ENCODE data around the gene TRIM8.
"Not testable (repeated sequence)": the region's sequence is repeated elsewhere in the genome, so short reads cannot be mapped to it uniquely, and the experiment has no call there.

Gene TRIM8

DNA sequence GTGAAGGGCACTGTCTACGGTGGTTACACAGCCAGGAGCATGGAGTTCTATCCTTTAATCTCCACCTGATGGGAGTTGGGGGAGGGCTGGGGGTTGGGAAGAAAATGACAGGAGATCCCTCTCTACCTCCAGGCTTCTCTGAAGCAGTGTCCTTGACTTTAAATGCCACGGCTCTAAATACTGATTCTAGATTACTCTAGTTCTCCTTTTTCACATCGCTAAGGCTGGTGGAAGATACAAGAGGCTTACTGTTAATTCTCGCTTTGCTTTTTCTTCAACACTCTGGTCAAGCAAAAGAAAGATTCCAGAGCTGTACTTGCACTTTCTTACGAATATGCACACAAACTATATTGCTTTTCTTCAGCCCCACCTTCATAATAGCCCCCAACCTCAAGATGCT is 39.5 kb downstream of the TRIM8 start:
- Histone ChIP-seq H3K4me3 (ENCODE audit: low read depth, low read length) (no peak overlapping the region), H3K27ac (no peak overlapping the region), H3K27me3 (replicated peaks) (no peaks in the 10 kb centered on the region), H3K36me3 (replicated peaks) (peaks cover 6% of the 10 kb centered on the region)
- DNase-seq = no peak
- TF ChIP-seq, protein P1, sequence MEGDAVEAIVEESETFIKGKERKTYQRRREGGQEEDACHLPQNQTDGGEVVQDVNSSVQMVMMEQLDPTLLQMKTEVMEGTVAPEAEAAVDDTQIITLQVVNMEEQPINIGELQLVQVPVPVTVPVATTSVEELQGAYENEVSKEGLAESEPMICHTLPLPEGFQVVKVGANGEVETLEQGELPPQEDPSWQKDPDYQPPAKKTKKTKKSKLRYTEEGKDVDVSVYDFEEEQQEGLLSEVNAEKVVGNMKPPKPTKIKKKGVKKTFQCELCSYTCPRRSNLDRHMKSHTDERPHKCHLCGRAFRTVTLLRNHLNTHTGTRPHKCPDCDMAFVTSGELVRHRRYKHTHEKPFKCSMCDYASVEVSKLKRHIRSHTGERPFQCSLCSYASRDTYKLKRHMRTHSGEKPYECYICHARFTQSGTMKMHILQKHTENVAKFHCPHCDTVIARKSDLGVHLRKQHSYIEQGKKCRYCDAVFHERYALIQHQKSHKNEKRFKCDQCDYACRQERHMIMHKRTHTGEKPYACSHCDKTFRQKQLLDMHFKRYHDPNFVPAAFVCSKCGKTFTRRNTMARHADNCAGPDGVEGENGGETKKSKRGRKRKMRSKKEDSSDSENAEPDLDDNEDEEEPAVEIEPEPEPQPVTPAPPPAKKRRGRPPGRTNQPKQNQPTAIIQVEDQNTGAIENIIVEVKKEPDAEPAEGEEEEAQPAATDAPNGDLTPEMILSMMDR (IDR thresholded peaks at IDR 0.05; ENCODE audit: low read depth, low read length, missing control alignments) = no peak
- in situ Hi-C loops (cut with HindIII; ENCODE audit: low pct_ligation_motif_present, low sequenced_read_pairs) = no loop called here

DNA sequence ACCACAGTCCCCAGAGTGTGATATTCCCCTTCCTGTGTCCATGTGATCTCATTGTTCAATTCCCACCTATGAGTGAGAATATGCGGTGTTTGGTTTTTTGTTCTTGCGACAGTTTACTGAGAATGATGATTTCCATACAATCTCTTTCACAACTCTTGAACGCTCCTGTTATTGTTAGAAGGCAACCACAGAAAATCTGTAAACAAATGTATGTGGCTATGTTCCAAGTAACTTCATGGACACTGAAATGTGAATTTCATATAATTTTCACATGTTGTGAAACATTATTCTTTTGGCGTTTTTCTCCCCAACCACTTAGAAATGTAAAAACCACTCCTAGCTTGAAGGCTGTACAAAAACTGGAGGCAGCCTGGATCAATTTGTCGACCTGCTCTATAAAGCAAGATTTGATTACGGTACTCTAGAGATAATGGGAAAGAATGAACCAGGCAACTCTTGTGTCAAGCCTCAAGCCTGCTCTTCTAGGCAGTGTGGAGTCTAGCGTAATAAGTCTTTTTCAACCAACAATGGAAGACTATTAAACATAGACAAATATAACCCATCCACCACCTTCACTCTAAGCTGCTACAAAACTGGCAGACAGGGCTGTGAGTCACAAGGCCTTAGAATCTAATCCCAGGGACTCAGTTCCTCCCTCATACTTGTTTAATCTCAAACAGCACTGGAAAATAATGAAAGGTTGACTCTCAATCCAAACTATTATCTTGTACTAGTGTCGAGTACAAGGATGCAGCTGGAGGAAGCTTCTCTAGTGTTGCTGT is 47.2 kb downstream of the TRIM8 start:
- TF ChIP-seq, protein P1 (IDR thresholded peaks at IDR 0.05; ENCODE audit: low read depth, low read length, missing control alignments) = no peak

DNA sequence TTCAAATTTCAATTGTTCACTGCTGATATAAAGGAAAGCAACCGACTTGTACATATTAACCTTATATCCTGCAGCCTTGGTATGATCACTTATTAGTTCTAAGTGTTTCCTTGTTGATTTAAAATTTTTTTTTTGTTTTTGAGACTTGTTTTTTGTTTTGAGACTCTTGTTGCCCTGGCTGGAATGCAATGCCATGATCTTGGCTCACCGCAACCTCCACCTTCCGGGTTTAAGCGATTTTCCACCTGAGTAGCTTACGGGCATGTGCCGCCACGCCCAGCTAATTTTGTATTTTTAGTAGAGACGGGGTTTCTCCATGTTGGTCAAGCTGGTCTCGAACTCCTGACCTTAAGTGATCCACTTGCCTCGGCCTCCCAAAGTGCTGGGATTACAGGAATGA is 51.1 kb downstream of the TRIM8 start:
- DNase-seq; H3K27me3 ChIP-seq (replicated peaks); H3K4me3 ChIP-seq (ENCODE audit: low read depth, low read length); H3K27ac ChIP-seq; in situ Hi-C loops (cut with HindIII; ENCODE audit: low pct_ligation_motif_present, low sequenced_read_pairs): not testable (repeated sequence)
- peaks cover 20% of the 10 kb centered on the region for H3K36me3 ChIP-seq (replicated peaks)

More for the DNA sequence above, 47.2 kb downstream of the TRIM8 start:
- Histone ChIP-seq H3K36me3 (replicated peaks) (no peaks in the 10 kb centered on the region), H3K27ac (no peak overlapping the region), H3K4me3 (ENCODE audit: low read depth, low read length) (no peak overlapping the region), H3K27me3 (replicated peaks) (no peaks in the 10 kb centered on the region)
- in situ Hi-C loops (cut with HindIII; ENCODE audit: low pct_ligation_motif_present, low sequenced_read_pairs) = no loop called here
- no peak for DNase-seq

DNA sequence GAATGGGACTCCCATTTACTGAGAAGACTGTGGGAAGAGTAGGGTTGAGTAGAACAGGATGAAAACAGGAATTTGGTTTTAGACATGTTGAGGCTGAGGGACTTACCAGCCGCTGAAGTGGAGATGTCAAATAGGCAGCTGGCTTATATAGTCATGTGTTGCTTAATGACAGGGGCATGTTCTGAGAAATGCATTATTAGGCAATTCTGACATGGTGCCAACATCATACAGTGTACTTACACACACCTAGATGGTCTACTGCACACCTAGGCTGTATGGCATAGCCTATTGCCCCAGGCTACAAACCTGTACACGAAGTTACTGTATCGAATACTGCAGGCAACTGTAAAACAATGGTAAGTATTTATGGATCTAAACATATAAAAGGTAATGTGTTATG is 52.5 kb downstream of the TRIM8 start:
- H3K36me3 ChIP-seq (replicated peaks) = peaks cover 20% of the 10 kb centered on the region
- TF ChIP-seq, protein P1 (IDR thresholded peaks at IDR 0.05; ENCODE audit: low read depth, low read length, missing control alignments) = no peak
- no peak overlapping the region for H3K4me3 ChIP-seq (ENCODE audit: low read depth, low read length)
- no peaks in the 10 kb centered on the region for H3K27me3 ChIP-seq (replicated peaks)
- in situ Hi-C loops (cut with HindIII; ENCODE audit: low pct_ligation_motif_present, low sequenced_read_pairs) = no loop called here
- no peak for DNase-seq
- H3K27ac ChIP-seq = no peak overlapping the region

DNA sequence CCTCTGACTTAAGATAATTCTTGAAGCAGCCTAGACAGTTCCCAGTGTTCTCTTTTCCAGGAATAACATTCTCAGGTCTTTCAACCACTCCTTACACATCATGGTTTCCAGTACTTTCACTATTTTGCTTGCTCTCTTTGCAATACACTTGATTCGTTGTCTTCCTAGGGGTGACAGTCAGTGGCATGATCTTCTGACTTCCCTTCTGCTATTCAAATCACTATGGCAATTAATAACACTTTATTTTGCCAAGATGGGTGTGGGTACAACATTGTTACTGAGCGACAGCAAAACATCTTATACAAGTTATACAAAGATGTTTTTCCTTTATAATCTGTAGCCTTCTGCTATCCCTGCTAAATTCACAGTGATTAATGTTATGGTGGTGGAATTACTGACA is 54.6 kb downstream of the TRIM8 start:
- in situ Hi-C loops (cut with HindIII; ENCODE audit: low pct_ligation_motif_present, low sequenced_read_pairs) = no loop called here
- H3K27ac ChIP-seq = no peak overlapping the region
- DNase-seq = no peak
- no peaks in the 10 kb centered on the region for H3K27me3 ChIP-seq (replicated peaks)
- TF ChIP-seq, protein P1 (IDR thresholded peaks at IDR 0.05; ENCODE audit: low read depth, low read length, missing control alignments) = no peak
- H3K4me3 ChIP-seq (ENCODE audit: low read depth, low read length) = no peak overlapping the region
- peaks cover 23% of the 10 kb centered on the region for H3K36me3 ChIP-seq (replicated peaks)

DNA sequence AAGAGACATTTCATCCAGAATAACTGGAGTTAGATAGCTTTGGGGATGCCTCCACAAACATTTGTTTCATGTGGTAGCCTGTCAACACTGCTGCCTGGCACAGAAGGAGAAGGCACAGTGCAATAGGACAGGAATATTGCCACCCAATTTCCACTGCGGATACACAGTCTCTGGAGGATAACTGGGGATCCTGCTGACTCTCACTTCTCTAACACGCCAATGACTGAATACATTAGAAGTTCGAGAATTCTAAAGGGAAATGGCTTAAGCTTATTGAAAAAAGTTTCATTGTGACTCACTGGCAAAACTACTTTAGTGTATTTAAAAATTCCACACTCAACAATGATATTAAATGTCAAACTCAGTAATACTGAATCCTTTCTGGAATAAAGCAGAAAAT is 57.0 kb downstream of the TRIM8 start:
- H3K27ac ChIP-seq = no peak overlapping the region
- no peaks in the 10 kb centered on the region for H3K27me3 ChIP-seq (replicated peaks)
- TF ChIP-seq, protein P1 (IDR thresholded peaks at IDR 0.05; ENCODE audit: low read depth, low read length, missing control alignments) = no peak
- DNase-seq = no peak
- H3K4me3 ChIP-seq (ENCODE audit: low read depth, low read length) = no peak overlapping the region
- H3K36me3 ChIP-seq (replicated peaks) = peaks cover 23% of the 10 kb centered on the region
- in situ Hi-C loops (cut with HindIII; ENCODE audit: low pct_ligation_motif_present, low sequenced_read_pairs) = no loop called here

All from brain microvascular endothelial cell (primary cell).